Caco-2 (cell line): Measurements from ENCODE around the gene SHISA3. TPM values are rescaled to one million over a fixed set of nuclear protein-coding genes. Genes with fewer than 3 reads are reported as not detected.

Experiments
- BruUV-seq: library from RNA; stranded (reverse); fragments of 400-500 nt; replicated peaks from 2 replicates; lab custom pipeline; 2021; lab: Mats Ljungman, UMichigan
- CTCF ChIA-PET: fragments of 300-600 bp; sonication (Branson Sonifier 250); formaldehyde crosslinking; loops from one replicate; lab custom pipeline; 2022; ENCODE audit warnings: antibody characterized with exemption; lab: Charles Lee
- POLR2A ChIA-PET: fragments of 300-600 bp; sonication (Branson Sonifier 250); formaldehyde crosslinking; loops from one replicate; lab custom pipeline; 2022; ENCODE audit warnings: antibody characterized with exemption; lab: Charles Lee
- DNase-seq, 2 experiments: peaks; one replicate each; pipeline versions ENCODE4 v3.0.0 to v3.0.0-alpha.2; 2020 to 2022
- H3K27me3 ChIP-seq: replicated peaks from 2 replicates; pipeline ENCODE4 v1.6.0; 2011; ENCODE audit warnings: low read length; ENCODE audit not compliant: control insufficient read depth, insufficient read depth
- H3K36me3 ChIP-seq: 2 replicates; pipeline ENCODE4 v1.5.1; 2011; ENCODE audit warnings: low read length; ENCODE audit not compliant: control insufficient read depth, insufficient read depth
- H3K4me1 ChIP-seq: fragments of 250-450 bp; sonication (Bioruptor Pico); 2 replicates; pipeline ENCODE4 v1.5.1; 2020; ENCODE audit warnings: mild to moderate bottlenecking
- H3K4me3 ChIP-seq: 2 replicates; pipeline ENCODE4 v1.5.1; 2011; ENCODE audit warnings: low read depth, mild to moderate bottlenecking, control low read depth, low read length
- H3K9me3 ChIP-seq: fragments of 250-450 bp; sonication (Bioruptor Pico); 2 replicates; pipeline ENCODE4 v1.5.1; 2020; ENCODE audit warnings: mild to moderate bottlenecking, moderate library complexity
- H3K27ac Mint-ChIP-seq: one replicate; pipeline ENCODE4 v1.8.0; 2022; ENCODE audit warnings: mixed read lengths; ENCODE audit not compliant: unreplicated experiment
- H3K27me3 Mint-ChIP-seq: one replicate; pipeline ENCODE4 v1.8.0; 2022; ENCODE audit warnings: mixed read lengths; ENCODE audit not compliant: insufficient read depth, unreplicated experiment
- H3K36me3 Mint-ChIP-seq: one replicate; pipeline ENCODE4 v1.8.0; 2022; ENCODE audit warnings: mild to moderate bottlenecking, mixed read lengths; ENCODE audit not compliant: insufficient read depth, unreplicated experiment
- H3K4me1 Mint-ChIP-seq: one replicate; pipeline ENCODE4 v1.8.0; 2022; ENCODE audit warnings: low read depth, mixed read lengths; ENCODE audit not compliant: unreplicated experiment
- H3K4me3 Mint-ChIP-seq: one replicate; pipeline ENCODE4 v1.8.0; 2022; ENCODE audit warnings: mild to moderate bottlenecking, moderate library complexity, mixed read lengths; ENCODE audit not compliant: unreplicated experiment
- H3K9me3 Mint-ChIP-seq: one replicate; pipeline ENCODE4 v1.8.0; 2022; ENCODE audit warnings: mixed read lengths; ENCODE audit not compliant: unreplicated experiment
- CTCF ChIP-seq, 2 experiments: fragments of 200-600 bp in 1 of 2; IDR thresholded peaks; 1 replicate in 1 of 2; 2 replicates in 1 of 2; pipeline versions ENCODE4 v1.5.1 to v1.8.0; 2011 to 2022; ENCODE audit warnings: antibody characterized with exemption in 1 of 2, control low read depth in 1 of 2, inconsistent platforms in 1 of 2, low read depth in 1 of 2, low read length in 1 of 2, mild to moderate bottlenecking in 1 of 2, moderate library complexity in 1 of 2; ENCODE audit not compliant: insufficient read depth in 1 of 2, severe bottlenecking in 1 of 2, unreplicated experiment in 1 of 2
- intact Hi-C: fragments of 100-400 bp; cut with micrococcal nuclease; formaldehyde crosslinking; loops from one replicate; pipeline ENCODE4 v1.10.0; 2022; ENCODE audit not compliant: unreplicated experiment
- total RNA-seq: library from RNA; stranded (reverse); gene quantifications from 2 replicates; pipeline ENCODE4 v1.2.3, GENCODE V29; 2022

SHISA3 gene
- total RNA-seq, 1 experiment from 2014 or later: not detected

- no peak for TF ChIP-seq CTCF (IDR thresholded peaks at IDR 0.05; ENCODE audit: insufficient read depth in 1 of 2, low read depth in 1 of 2, low read length in 1 of 2, severe bottlenecking in 1 of 2, unreplicated experiment in 1 of 2)
- Histone ChIP-seq H3K36me3 (no peaks in the 10 kb centered on the region), H3K27me3 (no peaks in the 10 kb centered on the region), H3K4me3 (no peak overlapping the region), H3K4me1 (no peaks in the 10 kb centered on the region), H3K9me3 (no peaks in the 10 kb centered on the region)
- intact Hi-C loops: no loop called here
- H3K4me3 Mint-ChIP-seq: no peak overlapping the region
- ChIA-PET CTCF (no interaction called here), POLR2A (no interaction called here)
- H3K9me3 Mint-ChIP-seq: no peaks in the 10 kb centered on the region
- no TSS peak for BruUV-seq
- DNase-seq: no peak
- no peaks in the 10 kb centered on the region for H3K27me3 Mint-ChIP-seq
- no peaks in the 10 kb centered on the region for H3K4me1 Mint-ChIP-seq
- H3K27ac Mint-ChIP-seq: no peak overlapping the region
- H3K36me3 Mint-ChIP-seq: no peaks in the 10 kb centered on the region
Observed at GRCh38 chr4:42445038-42445437, 47.8 kb downstream of the SHISA3 start.

GRCh38 chr4:42446823-42447222, 49.5 kb downstream of the SHISA3 start:
- BruUV-seq: no TSS peak
- no peak for DNase-seq
- no peak overlapping the region for H3K27ac Mint-ChIP-seq
- no peaks in the 10 kb centered on the region for H3K4me1 Mint-ChIP-seq
- no peaks in the 10 kb centered on the region for H3K27me3 Mint-ChIP-seq
- no peaks in the 10 kb centered on the region for H3K36me3 Mint-ChIP-seq
- intact Hi-C loops: no loop called here
- no peaks in the 10 kb centered on the region for H3K27me3 ChIP-seq
- H3K36me3 ChIP-seq: no peaks in the 10 kb centered on the region
- no peak overlapping the region for H3K4me3 Mint-ChIP-seq
- no peak for TF ChIP-seq CTCF (IDR thresholded peaks at IDR 0.05; ENCODE audit: insufficient read depth in 1 of 2, low read depth in 1 of 2, low read length in 1 of 2, severe bottlenecking in 1 of 2, unreplicated experiment in 1 of 2)
- ChIA-PET CTCF (no interaction called here), POLR2A (no interaction called here)
- H3K9me3 ChIP-seq: no peaks in the 10 kb centered on the region
- no peaks in the 10 kb centered on the region for H3K4me1 ChIP-seq
- H3K9me3 Mint-ChIP-seq: no peaks in the 10 kb centered on the region
- no peak overlapping the region for H3K4me3 ChIP-seq

Other genes starting within 250 kb of the SHISA3 start
- gene BEND4, start 244.8 kb upstream of the SHISA3 start, total RNA-seq: not detected in 2 replicates